Neural cell (in vitro differentiated cells): ENCODE measurements around the gene EHMT2. TPM values are rescaled to one million over a fixed set of nuclear protein-coding genes. Genes with fewer than 3 reads are reported as not detected.

ENCODE experiments used
- H2AFZ ChIP-seq: fragments of 200-600, 300-800 bp; sonication (generic), shearing (Covaris generic); 2 replicates; pipeline ENCODE4 v1.6.0; 2014; ENCODE audit warnings: low read depth, mild to moderate bottlenecking, antibody characterized with exemption, low read length, moderate library complexity
- H3F3A ChIP-seq: fragments of 200-600 bp; shearing (Covaris generic); 2 replicates; pipeline ENCODE4 v1.6.1; 2016; ENCODE audit warnings: mild to moderate bottlenecking, moderate library complexity, mixed read lengths, antibody characterized with exemption, low read length; ENCODE audit not compliant: insufficient read depth, poor library complexity, severe bottlenecking
- H3K27ac ChIP-seq: fragments of 200-600, 300-800 bp; sonication (generic), shearing (Covaris generic); 2 replicates; pipeline ENCODE4 v1.5.1; 2014; ENCODE audit warnings: mild to moderate bottlenecking, low read length, moderate library complexity
- H3K27me3 ChIP-seq: fragments of 300-800, 200-600 bp; sonication (generic), shearing (Covaris generic); 2 replicates; pipeline ENCODE4 v1.6.0; 2014; ENCODE audit warnings: mild to moderate bottlenecking, low read depth, low read length, moderate library complexity; ENCODE audit not compliant: insufficient read depth
- H3K36me3 ChIP-seq: fragments of 300-800, 200-600 bp; sonication (generic), shearing (Covaris generic); 2 replicates; pipeline ENCODE4 v1.5.1; 2014; ENCODE audit warnings: mild to moderate bottlenecking, antibody characterized with exemption, low read length, moderate library complexity; ENCODE audit not compliant: insufficient read depth
- H3K4me2 ChIP-seq: fragments of 300-800, 200-600 bp; sonication (generic), shearing (Covaris generic); 2 replicates; pipeline ENCODE4 v1.6.0; 2014; ENCODE audit warnings: mild to moderate bottlenecking, low read length
- H3K4me3 ChIP-seq: fragments of 300-800, 200-600 bp; sonication (generic), shearing (Covaris generic); 2 replicates; pipeline ENCODE4 v1.5.1; 2014; ENCODE audit warnings: mild to moderate bottlenecking, low read length, moderate library complexity
- H3K79me2 ChIP-seq: fragments of 200-600 bp; shearing (Covaris generic); replicated peaks from 2 replicates; pipeline ENCODE4 v1.6.0; 2014; ENCODE audit warnings: mild to moderate bottlenecking, low read length, moderate library complexity; ENCODE audit not compliant: insufficient read depth
- H3K9ac ChIP-seq: fragments of 300-800, 200-600 bp; sonication (generic), shearing (Covaris generic); 2 replicates; pipeline ENCODE4 v1.6.1; 2016; ENCODE audit warnings: mild to moderate bottlenecking, low read length, mixed read lengths
- H3K9me2 ChIP-seq: fragments of 200-600 bp; shearing (Covaris generic); 2 replicates; pipeline ENCODE4 v1.6.1; 2016; ENCODE audit warnings: mild to moderate bottlenecking, low read length, mixed read lengths; ENCODE audit not compliant: insufficient read depth
- H3K9me3 ChIP-seq: fragments of 200-600, 300-800 bp; sonication (generic), shearing (Covaris generic); 2 replicates; pipeline ENCODE4 v1.6.1; 2016; ENCODE audit warnings: mild to moderate bottlenecking, mixed run types, low read length, moderate library complexity, mixed read lengths
- H4K20me1 ChIP-seq: fragments of 200-600 bp; shearing (Covaris generic); 2 replicates; pipeline ENCODE4 v1.6.1; 2016; ENCODE audit warnings: mild to moderate bottlenecking, mixed run types; ENCODE audit not compliant: insufficient read depth
- EP300 ChIP-seq: fragments of 450-650 bp; conservative IDR thresholded peaks from 2 replicates; pipeline ENCODE4 v1.6.1; 2014; ENCODE audit warnings: antibody characterized with exemption, mild to moderate bottlenecking, moderate library complexity; ENCODE audit not compliant: poor library complexity, severe bottlenecking
- EZH2 ChIP-seq: fragments of 200-600, 300-800 bp; shearing (Covaris generic), sonication (generic); IDR thresholded peaks from 2 replicates; pipeline ENCODE4 v1.6.1; 2014; ENCODE audit warnings: antibody characterized with exemption, low read length, borderline replicate concordance, mild to moderate bottlenecking; ENCODE audit not compliant: insufficient read depth, poor library complexity, severe bottlenecking
- MXI1 ChIP-seq: fragments of 450-650 bp; conservative IDR thresholded peaks from 2 replicates; pipeline ENCODE4 v1.6.1; 2014; ENCODE audit warnings: antibody characterized with exemption, mild to moderate bottlenecking; ENCODE audit not compliant: poor library complexity, severe bottlenecking
- POLR2AphosphoS5 ChIP-seq: IDR thresholded peaks from 2 replicates; pipeline ENCODE4 v1.6.1; 2012
- RAD21 ChIP-seq: fragments of 450-650 bp; conservative IDR thresholded peaks from 2 replicates; pipeline ENCODE4 v1.6.1; 2014; ENCODE audit warnings: antibody characterized with exemption, mild to moderate bottlenecking, moderate library complexity
- SMC3 ChIP-seq: fragments of 450-650 bp; conservative IDR thresholded peaks from 2 replicates; pipeline ENCODE4 v1.6.1; 2014; ENCODE audit warnings: antibody characterized with exemption, mild to moderate bottlenecking, moderate library complexity; ENCODE audit not compliant: poor library complexity
- TAF1 ChIP-seq: IDR thresholded peaks from 2 replicates; pipeline ENCODE4 v1.6.1; 2012; ENCODE audit warnings: low read depth
- polyA plus RNA-seq: library from polyadenylated mRNA; depleted of rRNA; stranded (reverse); fragments of >200 nt; gene quantifications from 2 replicates; pipeline ENCODE4 v1.2.3, GENCODE V29; 2014
- TF ChIP-seq, protein P1 (sequence below): IDR thresholded peaks from 2 replicates; pipeline ENCODE4 v1.6.1; 2012; ENCODE audit warnings: borderline replicate concordance
- TF ChIP-seq, protein P2 (sequence below): fragments of 450-650 bp; IDR thresholded peaks from 2 replicates; pipeline ENCODE4 v1.5.1; 2014; ENCODE audit warnings: antibody characterized with exemption, mild to moderate bottlenecking, moderate library complexity; ENCODE audit not compliant: poor library complexity, severe bottlenecking

EHMT2 gene
- polyA plus RNA-seq, 1 donor from 2014 or later = 102 TPM

DNA sequence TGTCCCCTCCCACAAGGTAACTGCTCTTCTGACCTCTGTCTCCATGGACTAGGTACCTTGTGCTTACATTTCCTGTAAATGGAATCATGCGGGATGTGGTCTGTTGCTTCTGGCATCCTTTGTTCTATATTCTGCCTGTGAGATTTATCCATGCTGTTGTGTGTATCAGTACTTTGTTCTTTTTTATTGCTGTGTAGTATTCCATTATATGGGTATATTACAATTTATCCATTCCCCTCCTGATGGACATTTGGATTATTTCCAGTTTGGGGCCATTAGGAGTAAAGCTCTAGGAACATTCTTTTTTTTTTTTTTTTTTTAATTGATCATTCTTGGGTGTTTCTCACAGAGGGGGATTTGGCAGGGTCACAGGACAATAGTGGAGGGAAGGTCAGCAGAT lies 33.5 kb upstream of the EHMT2 start:
- no peaks in the 10 kb centered on the region for H3K79me2 ChIP-seq
- no peaks in the 10 kb centered on the region for H3K9me2 ChIP-seq
- H3F3A ChIP-seq = no peaks in the 10 kb centered on the region
- no peak overlapping the region for H3K9ac ChIP-seq
- no peaks in the 10 kb centered on the region for H4K20me1 ChIP-seq
- no peaks in the 10 kb centered on the region for H3K36me3 ChIP-seq
- no peak overlapping the region for H3K4me2 ChIP-seq
- no peak overlapping the region for H2AFZ ChIP-seq
- no peak overlapping the region for H3K27ac ChIP-seq
- no peaks in the 10 kb centered on the region for H3K9me3 ChIP-seq
- no peak overlapping the region for H3K4me3 ChIP-seq
- H3K27me3 ChIP-seq = no peaks in the 10 kb centered on the region
- no peak for TF ChIP-seq TAF1
- no peak for TF ChIP-seq MXI1
- no peak for TF ChIP-seq EP300
- TF ChIP-seq, protein P1, sequence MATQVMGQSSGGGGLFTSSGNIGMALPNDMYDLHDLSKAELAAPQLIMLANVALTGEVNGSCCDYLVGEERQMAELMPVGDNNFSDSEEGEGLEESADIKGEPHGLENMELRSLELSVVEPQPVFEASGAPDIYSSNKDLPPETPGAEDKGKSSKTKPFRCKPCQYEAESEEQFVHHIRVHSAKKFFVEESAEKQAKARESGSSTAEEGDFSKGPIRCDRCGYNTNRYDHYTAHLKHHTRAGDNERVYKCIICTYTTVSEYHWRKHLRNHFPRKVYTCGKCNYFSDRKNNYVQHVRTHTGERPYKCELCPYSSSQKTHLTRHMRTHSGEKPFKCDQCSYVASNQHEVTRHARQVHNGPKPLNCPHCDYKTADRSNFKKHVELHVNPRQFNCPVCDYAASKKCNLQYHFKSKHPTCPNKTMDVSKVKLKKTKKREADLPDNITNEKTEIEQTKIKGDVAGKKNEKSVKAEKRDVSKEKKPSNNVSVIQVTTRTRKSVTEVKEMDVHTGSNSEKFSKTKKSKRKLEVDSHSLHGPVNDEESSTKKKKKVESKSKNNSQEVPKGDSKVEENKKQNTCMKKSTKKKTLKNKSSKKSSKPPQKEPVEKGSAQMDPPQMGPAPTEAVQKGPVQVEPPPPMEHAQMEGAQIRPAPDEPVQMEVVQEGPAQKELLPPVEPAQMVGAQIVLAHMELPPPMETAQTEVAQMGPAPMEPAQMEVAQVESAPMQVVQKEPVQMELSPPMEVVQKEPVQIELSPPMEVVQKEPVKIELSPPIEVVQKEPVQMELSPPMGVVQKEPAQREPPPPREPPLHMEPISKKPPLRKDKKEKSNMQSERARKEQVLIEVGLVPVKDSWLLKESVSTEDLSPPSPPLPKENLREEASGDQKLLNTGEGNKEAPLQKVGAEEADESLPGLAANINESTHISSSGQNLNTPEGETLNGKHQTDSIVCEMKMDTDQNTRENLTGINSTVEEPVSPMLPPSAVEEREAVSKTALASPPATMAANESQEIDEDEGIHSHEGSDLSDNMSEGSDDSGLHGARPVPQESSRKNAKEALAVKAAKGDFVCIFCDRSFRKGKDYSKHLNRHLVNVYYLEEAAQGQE = no peak
- TF ChIP-seq, protein P2, sequence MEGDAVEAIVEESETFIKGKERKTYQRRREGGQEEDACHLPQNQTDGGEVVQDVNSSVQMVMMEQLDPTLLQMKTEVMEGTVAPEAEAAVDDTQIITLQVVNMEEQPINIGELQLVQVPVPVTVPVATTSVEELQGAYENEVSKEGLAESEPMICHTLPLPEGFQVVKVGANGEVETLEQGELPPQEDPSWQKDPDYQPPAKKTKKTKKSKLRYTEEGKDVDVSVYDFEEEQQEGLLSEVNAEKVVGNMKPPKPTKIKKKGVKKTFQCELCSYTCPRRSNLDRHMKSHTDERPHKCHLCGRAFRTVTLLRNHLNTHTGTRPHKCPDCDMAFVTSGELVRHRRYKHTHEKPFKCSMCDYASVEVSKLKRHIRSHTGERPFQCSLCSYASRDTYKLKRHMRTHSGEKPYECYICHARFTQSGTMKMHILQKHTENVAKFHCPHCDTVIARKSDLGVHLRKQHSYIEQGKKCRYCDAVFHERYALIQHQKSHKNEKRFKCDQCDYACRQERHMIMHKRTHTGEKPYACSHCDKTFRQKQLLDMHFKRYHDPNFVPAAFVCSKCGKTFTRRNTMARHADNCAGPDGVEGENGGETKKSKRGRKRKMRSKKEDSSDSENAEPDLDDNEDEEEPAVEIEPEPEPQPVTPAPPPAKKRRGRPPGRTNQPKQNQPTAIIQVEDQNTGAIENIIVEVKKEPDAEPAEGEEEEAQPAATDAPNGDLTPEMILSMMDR = no peak
- no peak for TF ChIP-seq POLR2AphosphoS5
- no peak for TF ChIP-seq EZH2
- TF ChIP-seq RAD21 = no peak
- no peak for TF ChIP-seq SMC3

DNA sequence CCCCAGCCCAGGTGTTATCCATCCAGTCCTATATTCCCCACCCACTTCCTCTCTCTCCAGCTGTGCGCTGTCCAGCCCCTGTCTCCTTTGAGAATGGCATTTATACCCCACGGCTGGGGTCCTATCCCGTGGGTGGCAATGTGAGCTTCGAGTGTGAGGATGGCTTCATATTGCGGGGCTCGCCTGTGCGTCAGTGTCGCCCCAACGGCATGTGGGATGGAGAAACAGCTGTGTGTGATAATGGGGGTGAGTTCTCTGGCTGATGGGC lies 31.1 kb upstream of the EHMT2 start:
- no peaks in the 10 kb centered on the region for H3K36me3 ChIP-seq
- TF ChIP-seq, protein P1 = no peak
- no peak for TF ChIP-seq RAD21
- TF ChIP-seq POLR2AphosphoS5 = no peak
- TF ChIP-seq EP300 = no peak
- TF ChIP-seq, protein P2 = no peak
- TF ChIP-seq SMC3 = no peak
- TF ChIP-seq TAF1 = no peak
- TF ChIP-seq MXI1 = no peak
- TF ChIP-seq EZH2 = no peak
- no peak overlapping the region for H3K4me2 ChIP-seq
- H3K9ac ChIP-seq = no peak overlapping the region
- no peaks in the 10 kb centered on the region for H3K27me3 ChIP-seq
- H3K27ac ChIP-seq = no peak overlapping the region
- no peak overlapping the region for H3K4me3 ChIP-seq
- H3K79me2 ChIP-seq = no peaks in the 10 kb centered on the region
- H4K20me1 ChIP-seq = no peaks in the 10 kb centered on the region
- H2AFZ ChIP-seq = no peak overlapping the region
- H3K9me2 ChIP-seq = no peaks in the 10 kb centered on the region
- no peaks in the 10 kb centered on the region for H3K9me3 ChIP-seq
- H3F3A ChIP-seq = no peaks in the 10 kb centered on the region
